Hepatocyte (in vitro differentiated cells): Measurements from ENCODE around the gene GPC5.

Experiments
- EZH2 ChIP-seq: fragments of 200-600 bp; sonication (generic); IDR thresholded peaks from 2 replicates; pipeline ENCODE4 v1.6.1; 2016; ENCODE audit warnings: antibody characterized with exemption, mild to moderate bottlenecking, borderline replicate concordance
- EZH2phosphoT487 ChIP-seq: fragments of 200-600 bp; sonication (generic); IDR thresholded peaks from one replicate; pipeline ENCODE4 v1.6.1; 2018; ENCODE audit warnings: antibody characterized with exemption, mild to moderate bottlenecking, low read depth, moderate library complexity; ENCODE audit not compliant: unreplicated experiment, severe bottlenecking
- TF ChIP-seq, protein P1 (sequence below): fragments of 200-600 bp; sonication (generic); IDR thresholded peaks from 2 replicates; pipeline ENCODE4 v1.5.1; 2016; ENCODE audit warnings: antibody characterized with exemption, mild to moderate bottlenecking; ENCODE audit not compliant: poor library complexity

DNA sequence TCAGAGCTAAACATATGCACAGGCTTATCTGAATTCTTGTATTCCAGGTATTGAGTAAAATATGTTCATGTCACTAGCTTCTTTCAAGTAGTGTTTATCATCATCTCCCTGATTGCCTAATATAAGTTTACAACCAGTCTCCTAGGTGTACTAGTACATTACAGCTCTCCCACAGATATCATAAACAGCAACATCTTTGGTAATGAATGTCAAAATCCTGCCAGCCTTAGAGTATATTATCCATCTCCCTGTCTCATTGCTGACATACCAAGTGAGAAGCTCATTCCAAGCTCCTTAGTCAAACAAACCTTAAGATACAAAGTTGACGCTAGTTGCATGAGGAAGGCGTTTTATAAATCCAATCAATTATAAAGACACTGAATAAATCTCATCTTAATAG lies 1139.0 kb downstream of the GPC5 start:
- TF ChIP-seq EZH2, result no peak
- TF ChIP-seq, protein P1, sequence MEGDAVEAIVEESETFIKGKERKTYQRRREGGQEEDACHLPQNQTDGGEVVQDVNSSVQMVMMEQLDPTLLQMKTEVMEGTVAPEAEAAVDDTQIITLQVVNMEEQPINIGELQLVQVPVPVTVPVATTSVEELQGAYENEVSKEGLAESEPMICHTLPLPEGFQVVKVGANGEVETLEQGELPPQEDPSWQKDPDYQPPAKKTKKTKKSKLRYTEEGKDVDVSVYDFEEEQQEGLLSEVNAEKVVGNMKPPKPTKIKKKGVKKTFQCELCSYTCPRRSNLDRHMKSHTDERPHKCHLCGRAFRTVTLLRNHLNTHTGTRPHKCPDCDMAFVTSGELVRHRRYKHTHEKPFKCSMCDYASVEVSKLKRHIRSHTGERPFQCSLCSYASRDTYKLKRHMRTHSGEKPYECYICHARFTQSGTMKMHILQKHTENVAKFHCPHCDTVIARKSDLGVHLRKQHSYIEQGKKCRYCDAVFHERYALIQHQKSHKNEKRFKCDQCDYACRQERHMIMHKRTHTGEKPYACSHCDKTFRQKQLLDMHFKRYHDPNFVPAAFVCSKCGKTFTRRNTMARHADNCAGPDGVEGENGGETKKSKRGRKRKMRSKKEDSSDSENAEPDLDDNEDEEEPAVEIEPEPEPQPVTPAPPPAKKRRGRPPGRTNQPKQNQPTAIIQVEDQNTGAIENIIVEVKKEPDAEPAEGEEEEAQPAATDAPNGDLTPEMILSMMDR, result no peak
- TF ChIP-seq EZH2phosphoT487, result no peak
